Cardiac muscle cell (in vitro differentiated cells and primary cell): ENCODE measurements around the gene CRYZL1. TPM values are rescaled to one million over a fixed set of nuclear protein-coding genes. Genes with fewer than 3 reads are reported as not detected.

Source experiments
- DNase-seq, 2 donors: peaks; one replicate each; pipeline versions ENCODE4 v3.0.0 to v3.0.0-alpha.2; 2010 to 2017; ENCODE audit warnings: low read depth in 1 of 2, low spot score in 1 of 2
- H3K27ac ChIP-seq: fragments of 200-600 bp; sonication (generic); 2 replicates; pipeline ENCODE4 v1.5.1; 2016
- H3K27me3 ChIP-seq: fragments of 200-600 bp; sonication (generic); 2 replicates; pipeline ENCODE4 v1.6.0; 2016; ENCODE audit warnings: control low read depth
- H3K36me3 ChIP-seq: fragments of 200-600 bp; sonication (generic); 2 replicates; pipeline ENCODE4 v1.5.1; 2016; ENCODE audit warnings: control low read depth
- H3K4me1 ChIP-seq: fragments of 200-600 bp; sonication (generic); 2 replicates; pipeline ENCODE4 v1.8.1; 2017; ENCODE audit warnings: low read depth, mild to moderate bottlenecking, mixed run types
- H3K4me3 ChIP-seq: fragments of 200-600 bp; sonication (generic); 2 replicates; pipeline ENCODE4 v1.5.1; 2016; ENCODE audit warnings: mild to moderate bottlenecking
- H3K9me3 ChIP-seq: fragments of 200-600 bp; sonication (generic); 2 replicates; pipeline ENCODE4 v1.5.1; 2017; ENCODE audit warnings: low read depth, mild to moderate bottlenecking, control low read depth
- polyA plus RNA-seq: library from polyadenylated mRNA; unstranded; fragments of >200 nt; fragmentation: Nextera tagmentation; extraction: Ambion mirVana; gene quantifications from 2 replicates; pipeline ENCODE4 v1.2.1, GENCODE V29; 2016
- total RNA-seq: library from RNA; depleted of rRNA; stranded (reverse); fragments of >200 nt; gene quantifications from 2 replicates; pipeline ENCODE4 v1.2.3, GENCODE V29; 2016
- TF ChIP-seq, protein P1 (sequence below): IDR thresholded peaks from 2 replicates; pipeline ENCODE4 v1.5.1; 2012; ENCODE audit warnings: low read depth, mild to moderate bottlenecking, low read length

The CRYZL1 gene
- total and polyA plus RNA-seq, 2 experiments from 2014 or later: 58.1 to 58.3 TPM

DNA sequence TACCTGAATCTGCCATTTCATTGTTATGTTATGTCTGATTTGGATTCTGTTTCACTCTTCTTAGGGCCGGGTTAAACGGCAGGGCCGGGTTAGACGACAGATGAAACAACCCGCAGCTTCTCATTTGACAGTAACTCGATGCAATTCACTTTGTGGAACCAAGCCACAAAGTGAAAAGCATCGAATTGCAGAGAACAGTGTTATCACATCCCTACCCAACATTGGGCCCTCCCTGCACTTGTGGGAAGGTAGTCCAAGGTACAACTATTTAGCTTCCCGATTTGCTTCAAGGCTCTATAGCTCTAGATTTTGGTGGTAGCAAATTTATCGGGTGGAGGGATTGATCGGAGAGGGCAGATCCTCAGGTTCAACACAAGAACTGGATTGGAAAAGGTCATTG lies 81.7 kb downstream of the CRYZL1 start:
- peaks cover 84% of the 10 kb centered on the region for H3K36me3 ChIP-seq
- TF ChIP-seq, protein P1, sequence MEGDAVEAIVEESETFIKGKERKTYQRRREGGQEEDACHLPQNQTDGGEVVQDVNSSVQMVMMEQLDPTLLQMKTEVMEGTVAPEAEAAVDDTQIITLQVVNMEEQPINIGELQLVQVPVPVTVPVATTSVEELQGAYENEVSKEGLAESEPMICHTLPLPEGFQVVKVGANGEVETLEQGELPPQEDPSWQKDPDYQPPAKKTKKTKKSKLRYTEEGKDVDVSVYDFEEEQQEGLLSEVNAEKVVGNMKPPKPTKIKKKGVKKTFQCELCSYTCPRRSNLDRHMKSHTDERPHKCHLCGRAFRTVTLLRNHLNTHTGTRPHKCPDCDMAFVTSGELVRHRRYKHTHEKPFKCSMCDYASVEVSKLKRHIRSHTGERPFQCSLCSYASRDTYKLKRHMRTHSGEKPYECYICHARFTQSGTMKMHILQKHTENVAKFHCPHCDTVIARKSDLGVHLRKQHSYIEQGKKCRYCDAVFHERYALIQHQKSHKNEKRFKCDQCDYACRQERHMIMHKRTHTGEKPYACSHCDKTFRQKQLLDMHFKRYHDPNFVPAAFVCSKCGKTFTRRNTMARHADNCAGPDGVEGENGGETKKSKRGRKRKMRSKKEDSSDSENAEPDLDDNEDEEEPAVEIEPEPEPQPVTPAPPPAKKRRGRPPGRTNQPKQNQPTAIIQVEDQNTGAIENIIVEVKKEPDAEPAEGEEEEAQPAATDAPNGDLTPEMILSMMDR: no peak
- no peak overlapping the region for H3K27ac ChIP-seq
- H3K4me1 ChIP-seq: no peaks in the 10 kb centered on the region
- DNase-seq: no peak
- no peak overlapping the region for H3K4me3 ChIP-seq
- no peaks in the 10 kb centered on the region for H3K27me3 ChIP-seq
- no peaks in the 10 kb centered on the region for H3K9me3 ChIP-seq

- H3K36me3 ChIP-seq: peaks cover 89% of the 10 kb centered on the region
- no peak overlapping the region for H3K4me3 ChIP-seq
- no peaks in the 10 kb centered on the region for H3K27me3 ChIP-seq
- TF ChIP-seq, protein P1: no peak
- no peaks in the 10 kb centered on the region for H3K9me3 ChIP-seq
- DNase-seq: no peak
- H3K4me1 ChIP-seq: no peaks in the 10 kb centered on the region
- no peak overlapping the region for H3K27ac ChIP-seq
Observed at GRCh38 chr21:33558777-33559421, 82.6 kb downstream of the CRYZL1 start.

DNA sequence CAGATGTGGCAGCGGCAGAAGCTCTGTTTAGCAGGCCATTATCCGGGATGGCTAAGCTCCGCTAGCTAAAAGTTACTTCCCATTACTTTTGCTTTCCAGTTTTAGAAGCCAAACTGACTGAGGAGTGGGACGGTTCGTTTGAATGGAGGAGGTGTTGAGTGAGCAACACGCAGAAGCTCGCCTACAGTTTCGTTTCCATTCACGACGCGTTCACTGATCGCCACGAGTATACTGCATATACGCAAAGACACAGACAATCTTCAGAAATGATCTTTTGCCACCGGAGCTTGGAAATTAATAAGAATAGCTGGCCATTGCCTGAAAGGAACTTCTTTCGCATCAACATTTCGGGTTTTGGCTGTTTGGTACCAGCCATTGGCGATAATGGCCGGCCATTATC lies 84.1 kb downstream of the CRYZL1 start:
- Histone ChIP-seq H3K4me3 (no peak overlapping the region), H3K4me1 (no peaks in the 10 kb centered on the region), H3K27me3 (no peaks in the 10 kb centered on the region), H3K27ac (no peak overlapping the region), H3K9me3 (no peaks in the 10 kb centered on the region), H3K36me3 (peaks cover 94% of the 10 kb centered on the region)
- no peak for DNase-seq
- TF ChIP-seq, protein P1: no peak

DNA sequence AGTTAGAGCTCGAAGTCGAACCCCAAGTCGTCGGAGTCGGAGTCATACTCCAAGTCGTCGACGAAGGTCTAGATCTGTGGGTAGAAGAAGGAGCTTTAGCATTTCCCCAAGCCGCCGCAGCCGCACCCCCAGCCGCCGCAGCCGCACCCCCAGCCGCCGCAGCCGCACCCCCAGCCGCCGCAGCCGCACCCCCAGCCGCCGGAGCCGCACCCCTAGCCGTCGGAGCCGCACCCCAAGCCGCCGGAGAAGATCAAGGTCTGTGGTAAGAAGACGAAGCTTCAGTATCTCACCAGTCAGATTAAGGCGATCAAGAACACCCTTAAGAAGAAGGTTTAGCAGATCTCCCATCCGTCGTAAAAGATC lies 86.6 kb downstream of the CRYZL1 start:
- H3K36me3 ChIP-seq: peaks cover 93% of the 10 kb centered on the region
- H3K4me1 ChIP-seq: no peaks in the 10 kb centered on the region
- no peak for DNase-seq
- TF ChIP-seq, protein P1: no peak
- H3K27ac ChIP-seq: no peak overlapping the region
- H3K9me3 ChIP-seq: no peaks in the 10 kb centered on the region
- no peak overlapping the region for H3K4me3 ChIP-seq
- H3K27me3 ChIP-seq: no peaks in the 10 kb centered on the region

GRCh38 chr21:33554236-33554981 lies 87.1 kb downstream of the CRYZL1 start:
- no peaks in the 10 kb centered on the region for H3K4me1 ChIP-seq
- H3K9me3 ChIP-seq: no peaks in the 10 kb centered on the region
- no peak for DNase-seq
- H3K27ac ChIP-seq: no peak overlapping the region
- no peaks in the 10 kb centered on the region for H3K27me3 ChIP-seq
- TF ChIP-seq, protein P1: no peak
- peaks cover 93% of the 10 kb centered on the region for H3K36me3 ChIP-seq
- H3K4me3 ChIP-seq: no peak overlapping the region
